KG1 (cell line): ENCODE measurements around the gene ADAP1.

Experiments used
- DNase-seq: peaks from one replicate; lab custom pipeline; 2025; lab: John Stamatoyannopoulos, UW

Gene ADAP1

DNA sequence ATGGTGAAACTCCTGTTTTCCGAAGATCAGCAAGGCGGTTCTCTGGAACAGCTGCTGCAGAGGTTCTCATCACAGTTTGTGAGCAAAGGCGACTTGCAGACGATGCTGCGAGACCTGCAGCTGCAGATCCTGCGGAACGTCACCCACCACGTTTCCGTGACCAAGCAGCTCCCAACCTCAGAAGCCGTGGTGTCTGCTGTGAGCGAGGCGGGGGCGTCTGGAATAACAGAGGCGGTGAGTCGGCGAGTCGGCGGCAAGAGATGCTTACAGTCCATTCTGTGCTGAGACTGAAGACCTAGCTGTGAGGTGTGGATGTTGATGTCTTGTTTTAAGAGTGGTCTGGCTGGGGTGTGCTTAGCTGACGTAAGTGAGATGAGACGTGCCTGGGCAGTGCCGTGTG is 94.3 kb downstream of the ADAP1 start:
- DNase-seq, result no peak

DNA sequence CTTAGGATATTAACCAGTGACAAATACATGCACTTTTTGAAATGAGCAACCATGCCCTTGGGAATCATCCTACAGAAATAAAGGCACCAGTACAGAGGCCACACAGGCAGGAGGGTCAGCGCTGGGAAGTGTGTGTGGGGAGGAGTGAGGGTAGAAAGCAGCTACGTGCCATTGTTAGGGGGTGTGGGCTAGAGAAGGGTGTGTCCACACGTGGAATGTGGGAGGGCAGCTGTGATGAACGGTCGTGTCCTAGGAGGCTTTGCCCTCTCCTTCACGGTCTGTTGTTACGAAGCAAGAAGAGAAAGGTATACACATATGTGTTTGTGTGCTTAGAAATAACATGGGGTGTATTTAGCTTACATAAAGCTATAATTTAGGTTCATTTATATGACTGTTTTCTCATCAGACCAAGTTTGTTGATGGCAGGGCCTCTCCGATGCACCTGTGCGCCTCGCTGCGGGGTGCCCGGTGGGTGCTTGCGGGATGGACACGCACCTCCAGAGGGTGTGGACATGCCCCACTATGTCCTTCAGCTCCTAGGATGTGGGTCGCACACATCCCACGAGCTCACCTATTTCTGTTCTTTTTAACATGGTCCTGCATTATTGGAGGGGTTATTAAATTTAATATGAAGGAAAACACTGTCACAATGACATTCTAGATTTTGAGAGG is 95.0 kb downstream of the ADAP1 start:
- no peak for DNase-seq

DNA sequence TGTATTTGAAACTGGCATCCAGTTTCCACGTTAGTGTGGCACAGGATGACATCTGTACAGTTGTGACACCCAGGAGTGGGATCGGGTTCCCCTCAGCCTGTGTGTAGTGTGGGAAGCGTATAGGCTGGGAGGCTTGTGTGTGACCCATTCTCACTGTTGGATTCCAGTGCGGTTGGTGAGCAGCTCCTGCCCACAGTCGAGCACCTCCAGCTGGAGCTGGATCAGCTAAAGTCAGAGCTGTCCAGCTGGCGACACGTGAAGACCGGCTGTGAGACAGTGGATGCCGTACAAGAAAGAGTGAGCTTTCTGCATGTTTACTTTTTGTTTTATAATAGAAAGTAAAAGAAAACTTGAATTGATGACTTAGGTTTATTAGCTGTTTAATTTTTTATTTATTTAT is 96.8 kb downstream of the ADAP1 start:
- DNase-seq, result no peak

DNA sequence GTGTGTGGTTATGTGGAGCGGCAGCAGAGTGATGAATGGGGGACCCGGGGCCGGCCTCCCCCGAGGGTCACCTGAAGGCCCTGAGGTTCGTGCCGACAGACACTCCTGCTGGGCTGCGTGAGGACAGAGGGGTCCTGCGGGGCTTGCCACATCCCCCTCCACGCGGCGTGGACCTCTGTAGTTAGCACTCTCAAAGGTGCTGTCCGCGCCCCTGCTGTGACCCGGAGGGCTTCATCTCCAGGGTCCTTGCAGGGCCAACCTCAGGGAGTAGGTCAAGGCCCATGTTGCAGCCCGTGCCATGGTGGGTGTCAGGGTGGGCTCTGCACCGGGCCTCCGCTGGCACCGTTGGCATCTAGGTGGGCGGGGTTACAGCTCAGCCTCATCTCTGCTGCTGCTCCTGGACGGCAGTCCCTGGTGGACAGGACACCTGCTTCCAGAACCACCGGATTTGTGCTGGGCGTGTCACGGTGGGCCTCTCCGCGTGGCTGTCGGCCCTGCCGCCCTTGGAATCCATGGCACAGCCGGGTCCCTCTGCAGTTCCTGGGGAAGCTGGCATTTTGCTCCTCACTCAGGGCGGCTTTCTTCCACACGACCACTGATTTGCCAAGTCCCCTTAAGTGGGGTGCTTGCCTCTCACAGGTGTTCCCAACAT is 97.9 kb downstream of the ADAP1 start:
- no peak for DNase-seq

DNA sequence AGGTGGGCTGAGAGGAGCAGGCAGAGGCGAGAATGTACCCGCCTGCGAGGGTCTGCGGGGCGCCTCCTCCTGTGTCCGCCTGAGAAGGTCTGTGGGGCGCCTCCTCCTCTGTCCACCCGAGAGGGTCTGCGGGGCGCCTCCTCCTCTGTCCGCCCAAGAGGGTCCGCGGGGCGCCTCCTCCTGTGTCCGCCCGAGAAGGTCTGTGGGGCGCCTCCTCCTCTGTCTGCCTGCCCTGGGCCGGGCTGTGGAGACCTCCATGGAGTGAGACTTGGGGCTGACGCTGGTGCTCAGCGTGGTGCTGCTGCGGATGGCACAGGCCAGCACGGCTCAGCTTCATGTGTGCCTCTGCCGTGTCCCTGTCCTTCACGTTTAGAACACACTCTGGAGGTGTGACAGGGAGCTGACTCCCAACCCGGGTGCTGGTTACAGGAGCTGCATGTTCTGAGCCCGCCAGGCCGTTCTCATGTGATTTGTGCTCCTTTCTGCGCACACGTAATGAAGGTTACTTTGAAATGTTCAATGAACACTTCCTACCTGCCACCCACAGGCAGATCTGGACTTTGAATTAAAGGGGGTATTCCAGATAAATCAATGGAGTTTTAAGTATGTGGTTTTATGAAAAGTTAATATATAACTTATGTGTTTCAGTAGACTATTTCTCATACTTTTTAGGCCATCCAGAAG is 98.7 kb downstream of the ADAP1 start:
- no peak for DNase-seq

DNA sequence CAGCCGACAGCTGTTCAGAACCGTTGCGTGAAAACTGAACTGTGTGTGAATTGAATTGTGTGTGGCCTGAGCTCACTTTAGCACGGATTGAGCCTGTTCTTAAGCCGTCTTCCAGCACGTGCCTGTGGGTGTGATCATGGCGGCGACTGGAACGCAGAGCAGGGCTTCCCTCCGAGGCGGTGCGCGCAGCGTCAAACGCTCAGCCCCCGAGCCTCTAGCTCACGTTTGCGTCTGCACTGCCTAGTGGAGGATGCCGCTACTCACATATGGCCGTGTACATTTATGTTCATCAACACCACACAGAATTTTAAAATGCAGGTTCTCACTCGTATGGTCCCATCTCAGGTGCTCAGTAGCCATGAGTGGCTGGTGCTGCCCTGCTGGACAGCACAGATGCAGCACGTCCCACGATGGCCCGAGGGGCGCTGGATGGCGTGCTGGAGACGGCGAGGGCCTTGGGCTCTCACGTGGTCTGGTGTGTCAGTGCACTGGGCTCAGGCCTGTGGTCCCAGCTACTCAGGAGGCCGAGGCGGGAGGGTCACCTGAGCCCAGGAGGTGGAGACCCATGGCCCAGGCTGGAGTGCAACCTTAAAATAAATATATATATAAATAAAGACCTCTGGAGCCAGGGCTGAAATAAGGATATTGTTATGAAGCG is 100.2 kb downstream of the ADAP1 start:
- no peak for DNase-seq

DNA sequence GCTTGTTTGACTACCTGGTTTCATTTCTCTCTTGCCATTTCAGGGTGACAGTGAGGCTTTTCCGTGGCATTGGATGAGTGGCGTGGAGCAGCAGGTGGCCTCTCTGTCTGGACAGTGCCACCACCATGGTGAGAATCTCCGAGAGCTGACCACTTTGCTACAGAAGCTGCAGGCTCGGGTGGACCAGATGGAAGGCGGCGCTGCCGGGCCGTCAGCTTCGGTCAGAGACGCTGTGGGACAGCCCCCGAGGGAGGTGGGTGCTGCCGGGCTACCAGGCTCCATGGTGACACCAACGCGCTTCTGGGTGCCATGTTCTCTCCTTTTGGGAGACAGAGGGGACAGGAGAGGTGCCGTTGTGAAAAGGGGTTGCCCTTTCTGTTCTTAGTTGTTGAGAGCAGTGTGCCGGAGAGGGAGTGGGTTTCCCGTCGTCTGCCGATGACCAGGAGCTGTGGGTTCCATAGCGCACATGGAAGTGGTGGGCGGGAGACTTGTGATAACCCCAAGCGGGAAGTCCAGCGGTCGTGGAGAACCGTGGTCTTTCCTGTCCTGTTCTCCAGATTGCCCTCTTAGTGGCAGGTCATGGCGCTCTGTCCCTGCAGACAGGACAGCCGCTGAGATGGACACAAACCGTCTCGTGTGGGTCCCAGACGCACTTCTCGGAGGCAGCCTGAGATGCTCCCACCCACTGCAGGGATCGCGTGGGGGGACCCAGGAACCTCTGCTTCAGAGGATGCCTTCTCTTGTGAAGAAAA is 100.9 kb downstream of the ADAP1 start:
- DNase-seq, result no peak

DNA sequence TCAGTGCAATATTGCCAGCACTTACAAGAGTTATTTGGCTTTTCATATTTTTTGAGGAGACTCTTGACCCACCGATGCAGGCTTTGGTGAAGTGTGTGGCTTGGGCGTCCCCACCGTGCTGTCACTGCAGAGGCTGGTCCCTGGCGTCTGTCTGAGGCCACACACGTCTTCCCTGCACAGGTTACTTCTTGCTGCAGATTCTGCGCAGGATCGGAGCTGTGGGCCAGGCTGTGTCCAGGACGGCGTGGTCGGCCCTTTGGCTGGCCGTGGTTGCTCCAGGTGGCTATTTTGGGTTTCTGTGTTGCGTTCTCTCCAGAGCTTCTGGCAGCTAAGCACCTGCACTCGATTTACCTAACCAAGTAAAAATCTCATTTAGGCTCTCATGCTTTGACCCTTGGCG is 103.3 kb downstream of the ADAP1 start:
- no peak for DNase-seq

DNA sequence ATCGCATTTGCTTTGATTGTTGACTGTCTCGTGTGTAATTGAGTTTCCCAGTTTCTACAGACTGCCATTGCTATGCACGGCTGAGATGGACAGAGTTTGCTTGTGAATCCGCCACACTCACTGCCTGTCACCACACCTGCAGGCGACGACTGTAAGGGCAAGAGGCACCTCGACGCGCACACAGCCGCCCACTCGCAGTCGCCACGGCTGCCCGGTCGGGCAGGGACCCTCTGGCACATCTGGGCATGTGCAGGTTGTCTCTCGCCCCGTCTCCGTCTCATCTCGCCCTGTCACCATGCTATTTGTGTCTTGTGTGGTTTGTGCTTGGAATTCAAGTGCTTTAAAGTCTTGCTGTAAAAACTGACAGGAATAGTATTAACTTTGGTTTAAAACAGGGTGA is 104.7 kb downstream of the ADAP1 start:
- no peak for DNase-seq

DNA sequence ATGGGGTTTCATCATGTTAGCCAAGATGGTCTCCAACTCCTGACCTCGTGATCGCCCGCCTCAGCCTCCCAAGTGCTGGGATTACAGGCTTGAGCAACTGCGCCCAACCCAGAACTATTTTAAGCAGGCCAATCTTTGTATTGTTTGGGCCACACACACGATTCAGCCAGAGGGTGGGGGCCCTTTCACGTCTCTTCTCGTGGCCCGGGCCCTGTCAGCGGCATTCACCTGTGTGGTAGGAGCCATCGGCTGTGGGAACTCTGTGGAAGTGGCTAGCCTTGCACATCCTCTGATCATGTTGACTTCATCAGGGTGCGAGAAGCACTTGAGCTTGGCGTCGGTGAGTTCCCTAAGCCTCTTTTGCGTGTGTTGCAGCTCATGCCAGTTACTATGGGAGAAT is 105.3 kb downstream of the ADAP1 start:
- no peak for DNase-seq
